ENCODE results near the gene TMEFF1. TPM values are rescaled to one million over a fixed set of nuclear protein-coding genes. Genes with fewer than 3 reads are reported as not detected.

The TMEFF1 gene
- total RNA-seq, 1 donor from 2014 or later = 103 TPM

DNA sequence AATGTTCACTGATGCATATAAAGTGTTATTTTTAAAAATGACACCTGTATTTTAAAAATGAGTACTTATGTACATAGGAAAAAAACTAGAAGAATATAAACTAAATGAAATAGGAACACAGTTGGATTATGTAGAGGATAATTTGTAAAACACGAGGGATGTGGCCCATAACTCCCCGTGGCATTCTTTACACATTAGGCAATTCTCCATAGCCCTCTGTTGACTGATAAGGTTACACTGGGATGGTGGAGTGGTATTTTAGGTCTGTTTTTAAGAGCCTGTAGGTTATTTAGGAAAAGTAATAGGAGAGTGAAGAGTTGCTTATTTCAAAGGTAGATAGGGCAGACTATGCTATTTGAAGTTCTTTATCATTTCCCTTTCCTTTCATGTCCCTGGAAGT is 106.7 kb downstream of the TMEFF1 start:
- Histone ChIP-seq H3K4me2 (no peak overlapping the region), H3K27ac (no peak overlapping the region), H3F3A (ENCODE audit: low read depth) (no peaks in the 10 kb centered on the region), H4K20me1 (ENCODE audit: low read depth) (peaks cover 26% of the 10 kb centered on the region), H3K79me2 (ENCODE audit: low read depth) (peaks cover 8% of the 10 kb centered on the region), H3K36me3 (peaks cover 17% of the 10 kb centered on the region), H2AFZ (replicated peaks) (no peak overlapping the region), H3K4me3 (no peak overlapping the region), H3K4me1 (no peaks in the 10 kb centered on the region), H3K9ac (no peak overlapping the region), H3K27me3 (no peaks in the 10 kb centered on the region), H3K9me3 (ENCODE audit: low read depth) (no peaks in the 10 kb centered on the region)
- no peak for DNase-seq (ENCODE audit: low spot score)
- Mint-ChIP-seq H3K4me1 (no peaks in the 10 kb centered on the region), H3K27ac (no peak overlapping the region), H3K9me3 (no peaks in the 10 kb centered on the region), H3K27me3 (ENCODE audit: insufficient read depth, low read depth) (no peaks in the 10 kb centered on the region), H3K4me3 (no peak overlapping the region), H3K36me3 (peaks cover 20% of the 10 kb centered on the region)
- TF ChIP-seq EZH2 (IDR thresholded peaks at IDR 0.05) = no peak
- TF ChIP-seq, protein P1, sequence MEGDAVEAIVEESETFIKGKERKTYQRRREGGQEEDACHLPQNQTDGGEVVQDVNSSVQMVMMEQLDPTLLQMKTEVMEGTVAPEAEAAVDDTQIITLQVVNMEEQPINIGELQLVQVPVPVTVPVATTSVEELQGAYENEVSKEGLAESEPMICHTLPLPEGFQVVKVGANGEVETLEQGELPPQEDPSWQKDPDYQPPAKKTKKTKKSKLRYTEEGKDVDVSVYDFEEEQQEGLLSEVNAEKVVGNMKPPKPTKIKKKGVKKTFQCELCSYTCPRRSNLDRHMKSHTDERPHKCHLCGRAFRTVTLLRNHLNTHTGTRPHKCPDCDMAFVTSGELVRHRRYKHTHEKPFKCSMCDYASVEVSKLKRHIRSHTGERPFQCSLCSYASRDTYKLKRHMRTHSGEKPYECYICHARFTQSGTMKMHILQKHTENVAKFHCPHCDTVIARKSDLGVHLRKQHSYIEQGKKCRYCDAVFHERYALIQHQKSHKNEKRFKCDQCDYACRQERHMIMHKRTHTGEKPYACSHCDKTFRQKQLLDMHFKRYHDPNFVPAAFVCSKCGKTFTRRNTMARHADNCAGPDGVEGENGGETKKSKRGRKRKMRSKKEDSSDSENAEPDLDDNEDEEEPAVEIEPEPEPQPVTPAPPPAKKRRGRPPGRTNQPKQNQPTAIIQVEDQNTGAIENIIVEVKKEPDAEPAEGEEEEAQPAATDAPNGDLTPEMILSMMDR (IDR thresholded peaks at IDR 0.05) = no peak
- TF ChIP-seq EZH2phosphoT487 (IDR thresholded peaks at IDR 0.05) = no peak

- no peak overlapping the region for H2AFZ ChIP-seq (replicated peaks)
- no peaks in the 10 kb centered on the region for H3K4me1 Mint-ChIP-seq
- no peaks in the 10 kb centered on the region for H3K27me3 ChIP-seq
- no peak for TF ChIP-seq EZH2phosphoT487 (IDR thresholded peaks at IDR 0.05)
- no peak for TF ChIP-seq EZH2 (IDR thresholded peaks at IDR 0.05)
- TF ChIP-seq, protein P1 (IDR thresholded peaks at IDR 0.05) = no peak
- H3K9ac ChIP-seq = no peak overlapping the region
- no peaks in the 10 kb centered on the region for H3K27me3 Mint-ChIP-seq (ENCODE audit: insufficient read depth, low read depth)
- H3K36me3 Mint-ChIP-seq = peaks cover 16% of the 10 kb centered on the region
- H3K9me3 Mint-ChIP-seq = no peaks in the 10 kb centered on the region
- no peaks in the 10 kb centered on the region for H3F3A ChIP-seq (ENCODE audit: low read depth)
- H3K4me1 ChIP-seq = no peaks in the 10 kb centered on the region
- H3K27ac ChIP-seq = no peak overlapping the region
- no peak overlapping the region for H3K4me3 Mint-ChIP-seq
- no peak overlapping the region for H3K4me2 ChIP-seq
- no peaks in the 10 kb centered on the region for H3K9me3 ChIP-seq (ENCODE audit: low read depth)
- peaks cover 31% of the 10 kb centered on the region for H4K20me1 ChIP-seq (ENCODE audit: low read depth)
- no peak for DNase-seq (ENCODE audit: low spot score)
- peaks cover 8% of the 10 kb centered on the region for H3K79me2 ChIP-seq (ENCODE audit: low read depth)
- peaks cover 17% of the 10 kb centered on the region for H3K36me3 ChIP-seq
- H3K4me3 ChIP-seq = no peak overlapping the region
- H3K27ac Mint-ChIP-seq = no peak overlapping the region
Observed at GRCh38 chr9:100580257-100580656, 107.3 kb downstream of the TMEFF1 start.

GRCh38 chr9:100581081-100581480 is 108.1 kb downstream of the TMEFF1 start:
- Histone ChIP-seq H3F3A (ENCODE audit: low read depth) (no peaks in the 10 kb centered on the region), H3K9me3 (ENCODE audit: low read depth) (no peaks in the 10 kb centered on the region), H3K27ac (no peak overlapping the region), H3K36me3 (peaks cover 17% of the 10 kb centered on the region), H3K27me3 (no peaks in the 10 kb centered on the region), H4K20me1 (ENCODE audit: low read depth) (peaks cover 31% of the 10 kb centered on the region), H3K4me3 (no peak overlapping the region), H3K4me2 (no peak overlapping the region), H3K9ac (no peak overlapping the region), H2AFZ (replicated peaks) (no peak overlapping the region), H3K79me2 (ENCODE audit: low read depth) (peaks cover 8% of the 10 kb centered on the region), H3K4me1 (no peaks in the 10 kb centered on the region)
- H3K4me1 Mint-ChIP-seq = no peaks in the 10 kb centered on the region
- TF ChIP-seq EZH2phosphoT487 (IDR thresholded peaks at IDR 0.05) (no peak), EZH2 (IDR thresholded peaks at IDR 0.05) (no peak)
- TF ChIP-seq, protein P1 (IDR thresholded peaks at IDR 0.05) = no peak
- H3K36me3 Mint-ChIP-seq = peaks cover 13% of the 10 kb centered on the region
- H3K27ac Mint-ChIP-seq = no peak overlapping the region
- no peak for DNase-seq (ENCODE audit: low spot score)
- H3K27me3 Mint-ChIP-seq (ENCODE audit: insufficient read depth, low read depth) = no peaks in the 10 kb centered on the region
- H3K4me3 Mint-ChIP-seq = no peak overlapping the region
- no peaks in the 10 kb centered on the region for H3K9me3 Mint-ChIP-seq
